ENCODE results near the gene ZNF57.
A peak's percentile ranks its signal among the peaks of the same experiment; 100 is the strongest.
"Not testable (repeated sequence)": the region's sequence is repeated elsewhere in the genome, so short reads cannot be mapped to it uniquely, and the experiment has no call there.

ZNF57 gene

DNA sequence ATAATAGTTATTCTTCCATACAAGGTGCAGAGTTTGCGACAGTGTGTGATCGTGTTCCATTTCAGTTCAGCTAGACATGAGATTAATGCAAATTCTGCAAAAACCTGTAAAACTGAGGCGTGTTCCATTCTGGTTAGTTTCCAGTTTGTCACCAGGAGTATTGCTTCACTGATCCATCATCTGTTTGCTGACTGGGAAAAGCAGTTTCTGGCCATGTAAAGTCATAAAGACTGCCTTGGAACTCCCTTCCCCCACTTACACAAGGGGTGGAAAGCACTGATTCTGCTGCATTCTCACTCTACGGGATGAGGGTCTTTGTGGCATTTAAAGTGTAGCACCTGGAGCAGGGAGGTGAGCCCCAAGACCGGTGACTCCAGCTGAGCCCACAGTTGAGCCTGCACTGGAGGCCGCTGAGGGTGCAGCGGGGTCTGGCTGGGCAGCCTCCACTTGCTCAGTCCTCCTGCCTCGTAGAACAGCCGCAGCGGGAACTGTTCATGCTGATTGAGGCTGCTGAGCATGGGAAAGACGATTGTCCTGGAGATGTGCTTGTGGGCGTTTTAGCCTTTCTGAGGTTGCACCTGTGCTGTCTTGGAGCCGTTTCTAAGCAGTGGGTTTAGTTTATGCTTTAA is 2.0 kb downstream of the ZNF57 start:
- no peak for DNase-seq

DNA sequence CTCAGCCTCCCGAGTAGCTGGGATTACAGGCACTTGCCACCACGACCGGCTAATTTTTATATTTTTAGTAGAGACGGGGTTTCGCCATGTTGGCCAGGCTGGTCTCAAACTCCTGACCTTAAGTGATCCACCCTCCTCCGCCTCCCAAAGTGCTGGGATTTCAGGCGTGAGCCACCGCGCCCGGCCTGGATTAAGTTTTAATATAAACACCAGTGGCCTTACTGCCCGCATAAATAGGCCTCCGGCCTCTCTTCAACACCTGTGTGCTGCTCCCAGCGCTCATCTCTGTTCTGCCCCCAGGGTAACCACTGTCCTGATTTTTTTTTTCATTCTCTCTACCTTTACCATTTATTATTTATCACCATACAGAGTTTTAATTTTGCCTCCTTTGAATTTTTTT is 2.6 kb downstream of the ZNF57 start:
- not testable (repeated sequence) for DNase-seq

DNA sequence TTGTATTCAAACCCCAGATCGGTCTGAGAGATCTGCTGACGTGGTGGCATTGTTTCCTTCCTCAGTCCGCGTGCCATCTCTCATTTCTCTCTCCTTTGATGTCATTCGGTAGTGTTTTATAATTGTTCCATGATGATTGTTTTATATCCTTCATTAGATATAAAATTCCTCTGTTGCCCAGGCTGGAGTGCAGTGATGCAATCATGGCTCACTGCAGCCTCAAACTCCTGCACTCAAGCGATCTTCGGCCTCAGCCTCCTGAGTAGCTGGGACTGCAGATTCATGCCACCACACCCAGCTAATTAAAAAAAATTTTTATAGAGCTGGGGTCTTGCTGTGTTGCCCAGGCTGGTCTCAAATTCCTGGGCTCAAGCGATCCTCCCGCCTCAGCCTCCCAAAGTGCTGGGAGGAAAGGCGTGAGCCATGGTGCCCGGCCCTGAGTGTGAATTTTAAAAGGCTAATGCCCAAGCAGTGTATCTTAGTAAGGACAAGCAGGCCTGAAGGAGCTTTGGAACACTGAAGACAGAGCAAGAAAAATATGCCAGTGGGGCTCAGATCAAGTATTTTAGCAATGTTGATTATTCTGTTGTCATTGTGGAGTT is 5.3 kb downstream of the ZNF57 start:
- no peak for DNase-seq

DNA sequence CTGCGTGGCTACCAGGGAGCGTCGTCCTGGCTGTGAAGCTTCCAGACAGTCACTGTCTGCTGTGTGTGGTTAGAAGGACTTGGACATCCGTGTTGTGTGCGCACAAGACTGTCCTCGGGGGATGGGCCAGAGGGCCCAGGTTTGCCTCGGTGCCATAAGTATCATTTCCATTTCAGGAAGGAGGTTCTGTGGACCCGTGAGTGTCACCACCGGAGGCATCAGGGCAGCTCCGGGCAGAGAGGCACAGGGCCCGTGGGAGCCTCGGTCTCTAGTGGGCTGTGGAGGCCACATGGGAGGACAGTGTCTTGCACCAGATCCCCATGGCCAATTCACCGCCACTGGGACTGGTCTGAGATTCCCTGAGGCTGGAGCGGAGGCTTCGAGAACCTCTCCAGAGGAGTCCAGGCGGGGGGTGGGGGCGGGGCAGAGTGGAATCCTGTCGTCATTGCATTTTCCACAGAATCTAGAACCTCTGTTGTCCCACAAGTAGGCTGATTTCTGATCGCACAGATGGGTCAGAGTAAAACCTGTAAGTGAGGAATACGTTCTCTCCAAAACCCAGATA is 6.0 kb downstream of the ZNF57 start:
- no peak for DNase-seq

DNA sequence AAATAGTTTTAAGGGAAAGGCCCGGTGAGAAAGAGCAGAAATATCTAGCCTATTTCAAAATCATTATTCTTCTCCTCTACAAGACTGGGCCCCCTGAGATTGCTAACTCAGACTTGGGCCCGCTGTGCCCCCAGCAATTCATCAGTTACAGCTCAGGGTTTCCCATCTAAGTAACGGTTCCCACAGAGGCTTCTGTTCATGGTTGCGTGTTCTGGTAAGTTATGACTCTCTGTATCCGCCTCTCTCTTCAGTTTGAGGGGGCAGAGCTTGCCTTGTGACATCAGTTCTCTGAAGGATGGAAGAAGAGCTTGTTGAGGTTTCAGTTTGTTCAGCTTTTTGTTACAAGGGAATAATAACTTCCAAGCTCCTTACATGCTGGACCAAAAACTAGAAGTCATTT is 11.6 kb downstream of the ZNF57 start:
- no peak for DNase-seq

DNA sequence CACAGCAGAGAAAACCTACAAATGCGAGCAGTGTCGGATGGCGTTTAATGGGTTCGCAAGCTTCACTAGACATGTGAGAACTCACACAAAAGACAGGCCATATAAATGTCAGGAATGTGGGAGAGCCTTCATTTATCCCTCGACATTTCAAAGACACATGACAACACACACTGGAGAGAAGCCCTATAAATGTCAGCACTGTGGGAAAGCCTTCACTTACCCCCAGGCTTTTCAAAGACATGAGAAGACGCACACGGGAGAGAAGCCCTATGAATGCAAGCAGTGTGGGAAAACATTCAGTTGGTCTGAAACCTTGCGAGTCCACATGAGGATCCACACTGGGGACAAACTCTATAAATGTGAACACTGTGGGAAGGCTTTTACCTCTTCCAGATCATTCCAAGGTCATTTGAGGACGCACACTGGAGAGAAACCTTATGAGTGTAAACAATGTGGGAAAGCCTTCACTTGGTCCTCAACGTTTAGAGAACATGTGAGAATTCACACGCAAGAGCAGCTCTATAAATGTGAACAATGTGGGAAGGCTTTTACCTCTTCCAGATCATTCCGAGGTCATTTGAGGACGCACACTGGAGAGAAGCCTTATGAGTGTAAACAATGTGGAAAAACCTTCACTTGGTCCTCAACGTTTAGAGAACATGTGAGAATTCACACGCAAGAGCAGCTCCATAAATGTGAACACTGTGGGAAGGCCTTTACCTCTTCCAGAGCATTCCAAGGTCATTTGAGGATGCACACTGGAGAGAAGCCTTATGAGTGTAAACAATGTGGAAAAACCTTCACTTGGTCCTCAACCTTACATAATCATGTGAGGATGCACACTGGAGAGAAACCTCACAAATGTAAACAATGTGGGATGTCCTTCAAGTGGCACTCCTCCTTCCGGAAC is 16.8 kb downstream of the ZNF57 start:
- no peak for DNase-seq

DNA sequence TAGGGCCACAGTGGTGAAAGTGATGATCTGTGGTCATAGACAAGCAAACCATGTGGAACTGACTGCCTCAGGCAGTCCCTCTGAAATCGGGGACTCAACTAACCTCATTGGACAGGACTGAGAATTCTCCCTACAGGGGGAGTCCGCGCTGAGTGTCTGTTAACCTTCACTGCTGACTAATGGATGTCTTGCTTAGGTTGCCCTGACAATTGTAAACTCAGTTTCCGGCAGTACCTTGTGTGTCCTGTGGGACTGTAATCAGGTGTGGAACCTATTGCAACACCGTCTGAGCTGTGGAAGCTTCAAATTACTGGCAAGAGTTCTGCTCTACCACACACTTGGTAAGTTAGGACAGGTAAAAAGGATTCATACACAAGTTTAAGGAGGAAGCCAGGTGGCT is 22.3 kb downstream of the ZNF57 start:
- DNase-seq = no peak

DNA sequence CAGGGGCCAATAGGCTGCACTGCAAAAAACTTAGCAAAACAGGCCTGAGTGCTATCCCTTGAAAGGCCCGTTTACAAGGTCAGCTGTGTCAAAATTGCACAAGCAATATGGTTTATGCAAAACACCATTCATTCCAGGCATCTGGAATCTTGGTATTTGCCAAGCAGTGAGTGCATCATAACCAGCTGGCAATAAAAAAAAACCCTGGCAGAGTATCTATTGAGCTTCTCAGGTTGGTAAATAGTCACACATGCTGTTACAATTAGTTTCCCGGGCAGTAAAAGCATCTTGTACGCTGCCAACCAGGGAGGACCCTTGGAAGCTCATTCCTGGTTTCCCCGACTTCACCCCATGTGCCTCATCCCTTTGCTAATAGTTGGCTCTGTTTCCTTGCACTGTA is 22.8 kb downstream of the ZNF57 start:
- DNase-seq = no peak

DNA sequence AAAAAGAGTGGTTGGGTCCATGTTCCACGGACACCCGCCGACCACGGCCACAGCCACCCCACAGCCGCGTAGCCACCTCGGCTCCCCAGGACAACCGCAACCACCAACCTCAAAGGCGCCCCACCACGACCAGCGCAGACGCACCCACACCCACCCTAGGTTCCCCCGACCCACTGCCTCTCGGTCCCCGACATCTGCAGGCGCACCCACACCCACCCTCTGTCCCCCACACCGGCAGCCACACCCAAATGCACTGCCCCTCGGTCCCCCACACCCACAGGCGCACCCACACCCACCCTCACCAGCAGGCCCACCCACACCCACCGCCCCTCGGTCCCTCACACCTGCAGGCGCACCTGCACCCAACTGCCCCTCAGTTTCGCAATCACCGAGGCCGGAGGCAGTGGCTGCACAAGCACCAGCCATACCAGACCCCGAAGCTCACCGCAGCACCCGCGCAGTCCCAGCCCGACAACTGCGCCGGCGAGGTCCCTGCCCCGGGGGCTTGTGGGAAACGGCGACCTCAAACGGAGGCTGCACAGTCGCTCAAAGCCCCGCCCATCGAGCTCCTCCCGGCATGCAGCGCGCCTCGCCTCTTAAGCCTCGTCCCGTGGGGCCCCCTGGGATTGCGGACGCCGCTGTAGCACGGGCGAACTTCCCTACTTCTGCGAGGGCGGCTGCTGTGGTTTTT is 25.8 kb downstream of the ZNF57 start:
- DNase-seq = no peak

DNA sequence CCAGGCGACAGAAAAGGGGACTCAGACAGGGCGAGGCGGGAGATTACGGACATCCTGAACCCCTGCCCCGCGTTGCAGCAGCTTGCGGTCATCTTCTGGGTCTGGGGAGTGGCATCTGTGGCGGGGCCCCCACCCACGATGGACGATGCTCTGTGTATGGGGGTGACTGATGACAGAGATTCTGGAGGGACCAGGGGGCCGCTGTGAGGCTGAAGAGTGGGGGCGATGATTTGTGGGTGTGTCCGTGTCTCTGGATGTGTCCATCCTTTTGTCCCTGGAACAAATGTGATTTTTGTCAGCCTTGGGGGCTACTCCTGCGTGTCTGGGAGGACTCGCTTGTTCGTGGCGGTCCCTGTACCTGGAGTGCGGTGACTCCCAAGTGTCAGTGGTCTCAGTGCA is 26.3 kb downstream of the ZNF57 start:
- DNase-seq = no peak

DNA sequence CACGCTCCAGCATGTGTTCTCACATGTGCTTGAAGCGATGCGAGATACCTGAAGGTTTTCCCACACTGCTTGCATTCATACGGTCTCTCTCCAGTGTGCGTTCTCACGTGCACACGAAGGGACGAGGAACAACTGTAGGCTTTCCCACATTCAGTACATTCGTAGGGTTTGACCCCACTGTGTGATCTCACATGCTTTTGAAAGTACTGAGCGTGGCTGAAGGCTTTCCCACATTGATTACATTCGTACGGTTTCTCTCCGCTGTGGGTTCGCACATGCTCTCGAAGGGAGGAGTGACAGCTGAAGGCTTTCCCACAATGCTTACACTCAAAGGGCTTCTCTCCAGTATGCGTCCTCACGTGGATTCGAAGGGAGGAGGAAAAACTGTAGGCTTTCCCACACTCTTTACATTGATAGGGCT is 32.8 kb downstream of the ZNF57 start:
- no peak for DNase-seq

DNA sequence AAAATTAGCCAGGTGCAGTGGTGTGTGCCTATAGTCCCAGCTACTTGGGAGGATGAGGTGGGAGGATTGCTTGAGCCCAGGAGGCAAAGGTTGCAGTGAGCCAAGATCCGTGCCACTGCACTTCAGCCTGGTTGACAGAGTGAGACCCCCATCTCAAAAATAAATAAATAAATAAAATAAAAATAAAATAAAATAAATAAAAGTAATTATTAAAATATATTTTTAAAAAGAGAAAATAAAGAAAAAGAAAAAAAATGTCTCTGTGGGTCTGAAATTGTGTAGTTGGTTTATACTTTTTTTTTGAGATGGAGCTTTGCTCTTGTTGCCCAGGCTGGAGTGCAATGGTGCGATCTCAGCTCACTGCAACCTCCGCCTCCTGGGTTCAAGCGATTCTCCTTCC is 35.1 kb downstream of the ZNF57 start:
- DNase-seq = not testable (repeated sequence)

DNA sequence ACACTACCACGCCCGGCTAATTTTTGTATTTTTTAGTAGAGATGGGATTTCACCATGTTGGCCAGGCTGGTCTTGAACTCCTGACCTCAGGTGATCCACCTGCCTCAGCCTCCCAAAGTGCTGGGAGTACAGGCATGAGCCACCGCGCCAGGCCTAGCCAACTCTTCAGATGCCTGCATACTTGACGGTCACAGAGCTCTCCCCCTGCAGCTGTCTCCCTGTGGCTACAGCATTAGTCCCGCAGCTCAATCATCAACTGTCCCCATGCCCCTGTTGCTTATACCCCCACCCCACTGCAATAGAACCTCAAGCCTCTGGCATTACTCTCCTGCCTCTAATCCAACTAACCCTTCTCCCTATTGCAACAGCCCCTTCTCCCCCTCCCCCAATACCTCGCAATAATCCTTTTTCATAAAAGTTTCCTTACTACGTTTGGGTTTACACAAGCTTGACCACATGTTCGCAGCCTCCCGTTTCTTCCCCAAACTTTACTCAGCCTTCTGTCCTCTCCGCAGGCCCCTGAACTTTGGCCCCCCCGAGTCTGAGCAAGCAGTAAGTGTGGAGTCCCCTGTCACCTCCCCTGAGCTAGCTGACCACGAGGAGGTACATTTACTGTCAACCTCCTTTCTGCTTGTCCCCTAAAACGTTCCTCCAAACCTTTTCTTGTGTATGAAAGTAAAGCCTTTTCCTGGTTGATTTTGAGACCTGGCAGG is 42.4 kb downstream of the ZNF57 start:
- no peak for DNase-seq

DNA sequence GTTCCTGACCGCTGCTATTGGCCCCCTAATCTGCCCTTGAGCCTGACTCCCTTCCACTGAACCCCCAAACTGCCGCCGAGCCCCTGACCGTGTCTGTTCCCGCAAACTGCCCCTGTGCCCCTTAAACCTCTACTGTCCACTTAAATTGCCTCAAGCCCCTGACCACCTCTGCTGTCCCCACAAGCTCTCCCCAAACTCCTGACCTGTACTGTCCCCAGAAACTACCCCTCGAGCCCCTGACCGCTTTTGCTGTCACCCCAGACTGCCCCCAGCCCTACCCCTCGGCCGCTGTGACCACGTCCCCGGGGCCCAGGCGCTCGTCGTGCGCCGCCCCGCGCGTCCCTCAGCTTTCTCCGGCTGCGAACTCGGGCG is 43.7 kb downstream of the ZNF57 start:
- no peak for DNase-seq

DNA sequence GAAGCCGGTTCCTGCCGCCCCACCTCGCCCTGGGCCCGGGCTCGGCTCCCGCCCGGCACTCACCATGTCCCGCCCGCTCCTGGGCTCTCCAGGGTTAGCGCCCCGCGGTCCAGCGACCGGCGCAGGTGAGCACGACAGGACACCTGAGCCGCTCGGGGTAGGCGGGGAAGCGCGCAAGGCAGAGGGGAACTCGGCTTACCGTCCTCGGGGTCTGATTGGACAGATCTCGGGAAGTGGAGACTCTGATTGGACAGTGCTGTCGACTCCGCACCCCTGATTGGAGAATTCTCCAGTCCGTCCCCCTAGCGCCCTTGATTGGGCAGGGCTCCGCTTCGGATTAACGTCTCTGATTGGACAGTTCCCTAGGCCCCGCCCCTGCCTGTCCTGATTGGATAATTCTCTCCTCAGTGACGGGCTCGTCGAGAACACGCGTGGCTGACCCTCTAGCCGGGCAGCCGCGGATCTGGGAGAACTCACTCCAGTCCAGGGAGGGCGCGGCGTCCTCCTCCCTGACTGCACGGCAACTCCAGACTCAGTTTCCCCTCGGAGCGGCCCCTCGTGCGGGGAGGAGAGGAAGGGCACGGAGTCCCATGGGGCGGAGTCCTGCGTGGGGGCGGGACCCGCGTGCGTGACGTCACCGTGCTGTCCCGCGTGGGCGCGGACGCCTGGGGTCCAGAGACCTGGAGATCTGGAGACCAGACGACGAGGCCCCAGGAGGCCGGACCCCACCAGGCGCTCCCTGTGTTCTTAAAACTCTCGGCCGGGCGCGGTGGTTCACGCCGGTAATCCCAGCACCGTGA is 44.2 kb downstream of the ZNF57 start, which contains the start of gene ZNF77:
Gene ZNF77, minus strand, starts transcription at position 197 of the 800 bp plus-strand sequence. Its CDS starts 131 bp downstream, at position 66.
- DNase-seq = peak; percentile 99

DNA sequence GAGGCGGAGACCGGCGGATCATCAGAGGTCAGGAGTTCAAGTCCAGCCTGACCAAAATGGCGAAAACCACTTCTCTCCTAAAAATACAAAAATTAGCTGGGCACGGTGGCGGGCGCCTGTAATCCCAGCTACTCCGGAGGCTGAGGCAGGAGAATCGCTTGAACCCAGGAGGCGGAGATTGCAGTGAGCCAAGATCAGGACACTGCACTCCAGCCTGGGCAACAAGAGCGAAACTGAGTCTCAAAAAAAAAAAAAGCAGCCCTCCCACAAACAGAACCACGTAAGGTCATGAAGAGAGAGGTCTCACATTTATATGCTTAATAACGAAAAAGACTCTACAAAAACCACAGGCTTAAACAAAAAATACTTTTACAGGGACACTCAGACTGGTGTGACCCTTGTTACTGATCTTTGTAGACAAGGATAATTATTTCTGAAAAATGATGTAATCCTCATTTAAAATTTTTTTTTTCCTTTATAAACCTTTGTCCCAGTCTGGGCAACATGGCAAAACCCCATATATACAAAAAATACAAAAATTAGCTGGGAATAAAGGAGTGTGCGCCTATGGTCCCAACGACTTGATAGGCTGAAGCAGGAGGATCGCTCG is 45.0 kb downstream of the ZNF57 start:
- DNase-seq = no peak

DNA sequence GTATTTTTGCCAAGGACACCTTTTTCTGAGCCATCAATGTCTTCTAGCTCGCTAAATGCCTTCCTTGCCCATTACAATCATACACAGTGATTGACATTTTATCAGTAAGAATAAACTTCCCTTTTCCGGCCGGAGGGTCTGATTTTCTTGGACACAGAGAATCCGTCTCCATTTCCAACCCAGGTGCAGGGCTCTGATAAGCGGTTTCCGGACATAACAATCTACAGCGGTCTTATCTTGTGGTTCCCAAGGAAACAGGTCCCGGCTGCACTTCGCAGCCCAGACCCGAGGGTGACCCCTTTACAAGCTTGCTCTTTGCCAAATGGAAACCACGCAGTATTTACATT is 49.2 kb downstream of the ZNF57 start:
- no peak for DNase-seq

DNA sequence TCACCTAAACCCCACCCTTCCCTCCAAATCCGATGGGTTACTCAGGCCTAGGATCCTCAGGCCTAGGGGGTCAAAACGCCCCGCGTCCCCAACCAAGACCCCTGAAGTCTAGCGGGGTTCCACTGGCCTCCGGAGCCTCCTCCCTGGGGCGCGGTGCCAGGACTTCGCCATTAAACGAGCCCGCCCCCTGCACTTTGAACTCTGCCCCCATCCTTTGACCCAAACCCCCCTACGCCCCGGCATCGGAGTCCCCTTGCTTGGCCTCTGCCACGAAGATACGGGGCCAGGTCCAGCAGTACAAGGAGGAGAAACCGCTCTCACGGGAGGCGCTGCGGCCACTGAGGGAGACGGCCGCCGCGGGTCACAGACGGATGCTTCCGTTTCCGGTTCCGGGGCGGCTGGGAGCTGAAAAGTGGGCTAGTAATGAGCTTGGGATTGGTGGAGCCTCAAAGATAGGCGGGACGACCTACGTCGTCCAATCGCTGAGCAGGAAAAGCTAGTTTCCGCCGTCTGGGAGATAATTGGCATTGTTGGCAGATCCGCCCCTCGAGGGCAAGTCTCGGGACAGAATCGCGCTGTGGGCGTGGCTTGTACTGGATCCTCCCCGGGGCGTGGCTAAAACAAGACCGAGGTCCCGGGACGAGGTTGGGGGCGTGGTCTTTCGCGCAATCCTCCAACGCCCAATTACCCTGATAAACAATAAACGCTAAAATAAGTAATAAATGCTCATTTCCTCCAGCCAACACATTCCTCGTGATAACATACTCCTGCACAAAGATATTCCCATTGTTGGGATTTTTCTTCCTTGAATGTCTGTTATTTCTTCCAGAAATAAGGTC is 49.8 kb downstream of the ZNF57 start:
- DNase-seq = peak; percentile 100

DNA sequence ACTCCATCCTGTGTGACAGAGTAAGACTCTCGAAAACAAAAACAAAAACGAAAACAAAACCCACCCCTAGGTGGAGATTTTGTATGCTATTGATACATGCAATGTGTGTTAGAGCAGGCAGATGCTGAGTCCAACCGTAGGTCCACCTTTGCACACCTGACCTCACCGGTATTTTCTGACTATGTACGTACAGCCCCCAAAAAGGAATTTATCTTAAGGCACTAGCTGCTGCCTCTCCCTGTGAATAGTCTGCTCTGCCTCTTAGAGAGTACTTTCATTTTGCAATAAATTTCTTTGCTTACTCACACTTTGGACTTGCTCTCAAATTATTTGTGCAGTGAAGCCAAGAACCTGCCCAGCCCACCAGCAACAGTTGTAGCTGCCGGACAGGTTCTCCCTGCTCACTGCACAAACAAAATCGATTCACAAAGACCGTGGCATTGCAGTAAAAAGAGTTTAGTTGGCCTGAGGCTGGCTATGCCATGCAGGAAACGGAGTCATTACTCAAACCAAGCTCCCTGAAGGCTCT is 52.3 kb downstream of the ZNF57 start:
- no peak for DNase-seq

DNA sequence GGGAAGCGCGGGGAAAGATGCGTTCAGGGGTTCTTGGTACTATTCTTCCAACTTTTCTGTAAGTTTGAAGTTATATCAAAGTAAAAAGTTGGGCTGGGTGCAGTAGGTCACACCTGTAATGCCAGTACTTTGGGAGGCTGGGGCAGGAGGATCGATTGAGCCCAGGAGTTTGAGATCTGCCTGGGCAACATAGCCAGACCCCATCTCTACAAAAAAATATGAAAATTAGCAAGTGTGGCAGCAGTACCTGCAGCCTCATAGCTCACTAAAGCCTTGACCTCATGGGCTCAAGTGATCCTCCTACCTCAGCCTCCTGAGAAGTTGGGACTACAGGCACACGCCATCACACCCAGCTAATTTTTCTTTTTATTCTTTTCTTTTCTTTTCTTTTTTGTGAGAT is 56.4 kb downstream of the ZNF57 start:
- DNase-seq = no peak
